MCF 10A (cell line): ENCODE results near the gene RND1. TPM values are rescaled to one million over a fixed set of nuclear protein-coding genes. Genes with fewer than 3 reads are reported as not detected.

Experiments used
- BruUV-seq: library from RNA; stranded (reverse); fragments of 400-500 nt; replicated peaks from 2 replicates; lab custom pipeline; 2021; lab: Mats Ljungman, UMichigan
- CTCF ChIA-PET: fragments of 300-600 bp; sonication (Branson Sonifier 250); formaldehyde crosslinking; extraction: SDS; loops from one replicate; lab custom pipeline; 2021; ENCODE audit warnings: antibody characterized with exemption, inconsistent platforms; lab: Yijun Ruan, JAX
- POLR2A ChIA-PET: fragments of 300-600, 350-650 bp; sonication (Branson Sonifier 250); formaldehyde crosslinking; extraction: SDS; loops from one replicate; lab custom pipeline; 2020; ENCODE audit warnings: antibody characterized with exemption, inconsistent platforms; lab: Yijun Ruan, JAX
- DNase-seq: peaks from one replicate; pipeline ENCODE4 v3.0.0-alpha.2; 2018; ENCODE audit not compliant: unreplicated experiment
- H3K27ac Mint-ChIP-seq: one replicate; pipeline ENCODE4 v1.8.0; 2022; ENCODE audit warnings: mild to moderate bottlenecking, low read depth, mixed read lengths; ENCODE audit not compliant: unreplicated experiment
- H3K27me3 Mint-ChIP-seq: one replicate; pipeline ENCODE4 v1.8.0; 2022; ENCODE audit warnings: mixed read lengths; ENCODE audit not compliant: insufficient read depth, unreplicated experiment
- H3K36me3 Mint-ChIP-seq: one replicate; pipeline ENCODE4 v1.8.0; 2022; ENCODE audit warnings: mild to moderate bottlenecking, moderate library complexity, mixed read lengths; ENCODE audit not compliant: insufficient read depth, unreplicated experiment
- H3K4me1 Mint-ChIP-seq: one replicate; pipeline ENCODE4 v1.8.0; 2022; ENCODE audit warnings: mixed read lengths; ENCODE audit not compliant: insufficient read depth, unreplicated experiment
- H3K4me3 Mint-ChIP-seq: one replicate; pipeline ENCODE4 v1.8.0; 2022; ENCODE audit warnings: mild to moderate bottlenecking, moderate library complexity, mixed read lengths; ENCODE audit not compliant: unreplicated experiment
- H3K9me3 Mint-ChIP-seq: one replicate; pipeline ENCODE4 v1.8.0; 2022; ENCODE audit warnings: mixed read lengths; ENCODE audit not compliant: unreplicated experiment
- CTCF ChIP-seq: fragments of 200-600 bp; IDR thresholded peaks from one replicate; pipeline ENCODE4 v1.8.0; 2022; ENCODE audit warnings: antibody characterized with exemption, mild to moderate bottlenecking; ENCODE audit not compliant: unreplicated experiment
- intact Hi-C: fragments of 100-400 bp; cut with micrococcal nuclease; formaldehyde crosslinking; loops from 2 replicates; pipeline ENCODE4 v1.14.1; 2022
- total RNA-seq: library from RNA; stranded (reverse); gene quantifications from 2 replicates; pipeline ENCODE4 v1.2.3, GENCODE V29; 2022

The RND1 gene
- total RNA-seq, 1 experiment from 2014 or later: 1.0 TPM

GRCh38 chr12:48824905-48825304, 40.8 kb downstream of the RND1 start:
- H3K27ac Mint-ChIP-seq: peak overlapping the region; percentile 44
- no TSS peak for BruUV-seq
- CTCF ChIA-PET: interaction anchor here (0.8 to 6.7 kb wide), 2 partner anchors 10 to 27 kb away, joined by 3 to 46 read pairs; partner anchors contain the start of gene DDX23

GRCh38 chr12:48824112-48824511, 41.6 kb downstream of the RND1 start:
- no peak for TF ChIP-seq CTCF
- Mint-ChIP-seq H3K4me1 (peaks cover 10% of the 10 kb centered on the region), H3K36me3 (peaks cover 11% of the 10 kb centered on the region), H3K9me3 (no peaks in the 10 kb centered on the region), H3K27me3 (no peaks in the 10 kb centered on the region), H3K4me3 (no peak overlapping the region), H3K27ac (peak overlapping the region; percentile 44)
- POLR2A ChIA-PET: interaction anchor here (0.5 to 1.6 kb wide), 3 partner anchors 10 to 194 kb away, joined by 3 to 7 read pairs (median 3); no protein-coding TSS in a partner anchor
- intact Hi-C loops: no loop called here
- DNase-seq: peak; percentile 62
- BruUV-seq: no TSS peak
- CTCF ChIA-PET: interaction anchor here (0.6 to 6.7 kb wide), 5 partner anchors 9 to 76 kb away, joined by 3 to 46 read pairs (median 3); partner anchors contain the start of gene DDX23

More at GRCh38 chr12:48824905-48825304, 40.8 kb downstream of the RND1 start:
- intact Hi-C loops: no loop called here
- H3K9me3 Mint-ChIP-seq: no peaks in the 10 kb centered on the region
- TF ChIP-seq CTCF: no peak
- POLR2A ChIA-PET: interaction anchor here (1.6 kb wide), 1 partner anchor 11 kb away, joined by 7 read pairs; no protein-coding TSS in a partner anchor
- DNase-seq: no peak
- H3K27me3 Mint-ChIP-seq: no peaks in the 10 kb centered on the region
- H3K4me1 Mint-ChIP-seq: peaks cover 10% of the 10 kb centered on the region
- no peak overlapping the region for H3K4me3 Mint-ChIP-seq
- peaks cover 19% of the 10 kb centered on the region for H3K36me3 Mint-ChIP-seq

GRCh38 chr12:48823281-48823680, 42.4 kb downstream of the RND1 start:
- BruUV-seq: no TSS peak
- Mint-ChIP-seq H3K27ac (no peak overlapping the region), H3K9me3 (no peaks in the 10 kb centered on the region), H3K27me3 (no peaks in the 10 kb centered on the region), H3K36me3 (peaks cover 2% of the 10 kb centered on the region), H3K4me3 (no peak overlapping the region), H3K4me1 (peaks cover 12% of the 10 kb centered on the region)
- CTCF ChIA-PET: interaction anchor here (0.6 to 6.7 kb wide), 4 partner anchors 8 to 893 kb away, joined by 3 to 46 read pairs (median 3); no protein-coding TSS in a partner anchor
- POLR2A ChIA-PET: interaction anchor here (0.9 to 1.6 kb wide), 3 partner anchors 9 to 10 kb away, joined by 3 to 7 read pairs (median 3); no protein-coding TSS in a partner anchor
- no peak for TF ChIP-seq CTCF
- intact Hi-C loops: no loop called here
- DNase-seq: no peak

GRCh38 chr12:48822711-48823110, 43.0 kb downstream of the RND1 start:
- ChIA-PET POLR2A (interaction anchor here (0.9 to 1.5 kb wide), 2 partner anchors 8 to 11 kb away, joined by 3 read pairs; no protein-coding TSS in a partner anchor), CTCF (interaction anchor here (0.6 to 6.7 kb wide), 4 partner anchors 7 to 892 kb away, joined by 3 to 46 read pairs (median 4); no protein-coding TSS in a partner anchor)
- H3K36me3 Mint-ChIP-seq: no peaks in the 10 kb centered on the region
- no TSS peak for BruUV-seq
- H3K4me1 Mint-ChIP-seq: peaks cover 17% of the 10 kb centered on the region
- DNase-seq: no peak
- H3K27ac Mint-ChIP-seq: no peak overlapping the region
- no peaks in the 10 kb centered on the region for H3K9me3 Mint-ChIP-seq
- no peak overlapping the region for H3K4me3 Mint-ChIP-seq
- intact Hi-C loops: no loop called here
- no peaks in the 10 kb centered on the region for H3K27me3 Mint-ChIP-seq
- no peak for TF ChIP-seq CTCF
